Type B pancreatic cell (in vitro differentiated cells): ENCODE measurements around the gene BMP10. TPM values are rescaled to one million over a fixed set of nuclear protein-coding genes. Genes with fewer than 3 reads are reported as not detected.

ENCODE experiments used
- total RNA-seq: library from RNA; stranded (reverse); gene quantifications from 2 replicates; pipeline ENCODE4 v1.2.1, GENCODE V29; 2021; ENCODE audit warnings: low replicate concordance

The BMP10 gene
- total RNA-seq, 1 donor from 2014 or later: 0.36 TPM

Other genes starting within 250 kb of the BMP10 start
- gene PROKR1, start 227.8 kb downstream of the BMP10 start, total RNA-seq: 0.10 and 0.41 TPM in 2 replicates
- gene ARHGAP25, start 136.6 kb downstream of the BMP10 start, total RNA-seq: 1.1 and 2.4 TPM in 2 replicates
- 0.92 TPM in 1 of 2 replicates, not detected in the other for gene GKN2, start 81.5 kb upstream of the BMP10 start, total RNA-seq
- 0.36 and 1.7 TPM in 2 replicates for gene GKN1, start 103.2 kb upstream of the BMP10 start, total RNA-seq
- gene ANTXR1, start 141.8 kb upstream of the BMP10 start, total RNA-seq: 32.3 and 69.5 TPM in 2 replicates